ENCODE results near the gene PRIMA1. TPM values are rescaled to one million over a fixed set of nuclear protein-coding genes. Genes with fewer than 3 reads are reported as not detected.

Gene PRIMA1
- total and polyA plus RNA-seq, 9 of the 15 experiments (the other 6 are each of a cell fraction or from before 2014, with no cell fraction given) = not detected

DNA sequence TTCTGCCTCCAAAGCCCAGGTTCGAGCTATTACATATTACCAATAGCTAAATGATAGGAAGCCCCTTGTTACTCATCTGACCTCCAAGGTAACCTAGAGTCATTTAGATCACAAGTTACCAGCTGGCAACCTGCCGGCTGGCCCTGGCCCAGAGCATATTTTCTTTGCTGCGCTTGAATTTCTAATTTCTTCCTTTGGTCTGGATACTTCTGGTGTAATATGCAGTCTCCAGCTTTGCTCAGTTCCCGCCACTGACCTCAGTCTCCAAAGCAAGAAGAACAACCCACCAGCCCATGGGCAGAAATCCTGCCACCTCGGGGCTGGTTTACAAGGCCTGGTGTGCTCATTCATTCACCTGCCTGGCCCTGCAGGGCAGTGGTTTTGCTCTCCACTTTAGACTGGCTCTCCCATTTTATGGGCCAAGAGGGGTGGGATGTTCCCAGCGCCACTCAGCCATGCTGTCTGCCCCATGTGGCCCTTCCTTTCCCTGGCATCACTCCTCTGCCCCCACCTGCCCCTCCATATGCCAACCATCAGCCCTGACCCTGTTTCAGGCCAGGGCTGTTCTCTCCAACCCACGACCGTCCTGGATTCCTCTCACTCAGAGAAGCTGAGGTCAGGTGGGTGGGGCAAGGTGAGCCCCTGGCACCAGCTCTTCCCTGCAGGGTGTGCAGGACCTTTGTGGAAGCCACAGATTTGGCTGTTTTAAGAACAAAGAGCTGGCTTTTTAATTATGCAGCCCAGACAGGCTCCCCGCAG is 76.0 kb downstream of the PRIMA1 start:
- Histone ChIP-seq H3K27me3 (ENCODE audit: control insufficient read depth in 2 of 2, insufficient read depth in 2 of 2, low read length in 2 of 2) (no peaks in the 10 kb centered on the region; a peak in 2 of 5 replicates), H3K4me1 (replicated peaks in 1 of 2; ENCODE audit: control insufficient read depth in 2 of 2, insufficient read depth in 2 of 2, low read length in 2 of 2) (no peaks in the 10 kb centered on the region), H3K9ac (ENCODE audit: insufficient read depth in 1 of 2, low read depth in 2 of 2, low read length in 2 of 2) (no peak overlapping the region), H3K9me3 (replicated peaks; ENCODE audit: control insufficient read depth, insufficient read depth, low read depth, low read length) (no peaks in the 10 kb centered on the region), H4K20me1 (replicated peaks; ENCODE audit: control insufficient read depth, insufficient read depth, low read length) (no peaks in the 10 kb centered on the region), H3K36me3 (ENCODE audit: control insufficient read depth, insufficient read depth, low read length) (no peaks in the 10 kb centered on the region), H3K27ac (ENCODE audit: extremely low read depth, low read depth, low read length) (no peak overlapping the region), H3K79me2 (ENCODE audit: control insufficient read depth, insufficient read depth, low read length) (no peaks in the 10 kb centered on the region), H3K4me3 (no peak overlapping the region), H2AFZ (ENCODE audit: low read depth, low read length) (no peak overlapping the region), H3K4me2 (ENCODE audit: insufficient read depth, low read length) (no peak overlapping the region), H3K9me1 (ENCODE audit: control insufficient read depth, insufficient read depth, low read length) (no peaks in the 10 kb centered on the region)
- TF ChIP-seq ZNF354B (CRISPR knock-in tag; IDR thresholded peaks at IDR 0.05) (no peak), SMAD1 (IDR thresholded peaks at IDR 0.05; ENCODE audit: low read depth, low read length, partially characterized antibody) (no peak), MXI1 (IDR thresholded peaks at IDR 0.05; ENCODE audit: low read depth, low read length) (no peak), NEUROD1 (IDR thresholded peaks at IDR 0.05; ENCODE audit: borderline replicate concordance, low read depth, low read length, partially characterized antibody) (no peak)
- TF ChIP-seq, protein P1, sequence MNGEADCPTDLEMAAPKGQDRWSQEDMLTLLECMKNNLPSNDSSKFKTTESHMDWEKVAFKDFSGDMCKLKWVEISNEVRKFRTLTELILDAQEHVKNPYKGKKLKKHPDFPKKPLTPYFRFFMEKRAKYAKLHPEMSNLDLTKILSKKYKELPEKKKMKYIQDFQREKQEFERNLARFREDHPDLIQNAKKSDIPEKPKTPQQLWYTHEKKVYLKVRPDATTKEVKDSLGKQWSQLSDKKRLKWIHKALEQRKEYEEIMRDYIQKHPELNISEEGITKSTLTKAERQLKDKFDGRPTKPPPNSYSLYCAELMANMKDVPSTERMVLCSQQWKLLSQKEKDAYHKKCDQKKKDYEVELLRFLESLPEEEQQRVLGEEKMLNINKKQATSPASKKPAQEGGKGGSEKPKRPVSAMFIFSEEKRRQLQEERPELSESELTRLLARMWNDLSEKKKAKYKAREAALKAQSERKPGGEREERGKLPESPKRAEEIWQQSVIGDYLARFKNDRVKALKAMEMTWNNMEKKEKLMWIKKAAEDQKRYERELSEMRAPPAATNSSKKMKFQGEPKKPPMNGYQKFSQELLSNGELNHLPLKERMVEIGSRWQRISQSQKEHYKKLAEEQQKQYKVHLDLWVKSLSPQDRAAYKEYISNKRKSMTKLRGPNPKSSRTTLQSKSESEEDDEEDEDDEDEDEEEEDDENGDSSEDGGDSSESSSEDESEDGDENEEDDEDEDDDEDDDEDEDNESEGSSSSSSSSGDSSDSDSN (IDR thresholded peaks at IDR 0.05; ENCODE audit: borderline replicate concordance in 1 of 2, low read depth in 2 of 2, low read length in 2 of 2) = no peak
- WGBS (ENCODE audit: insufficient coverage, low coverage, missing lambda C conversion rate) = 0% methylated on average over 9 of the region's 9 CpGs
- in situ Hi-C loops (cut with MboI) (no loop called here), intact Hi-C loops (cut with micrococcal nuclease) (no loop called here)
- no peak for FAIRE-seq
- no peak for ATAC-seq
- POLR2A ChIA-PET = no interaction called here
- CTCF ChIA-PET (ENCODE audit: low intra/inter-chr PET ratio) = no interaction called here
- DNase-seq (ENCODE audit: extremely low read depth in 1 of 4, low spot score in 3 of 4) = no peak
- no TSS peak for BruUV-seq (replicated peaks)
